Thoracic aorta endothelial cell (primary cell): ENCODE measurements around the gene GAGE12D. TPM values are rescaled to one million over a fixed set of nuclear protein-coding genes. Genes with fewer than 3 reads are reported as not detected.

Source experiments
- small RNA-seq: library from RNA; depleted of rRNA; stranded (forward); fragments of <200 nt; gene quantifications from one replicate; pipeline ENCODE3, GENCODE V24; 2012
- total RNA-seq: library from RNA; depleted of rRNA; stranded (reverse); fragments of >200 nt; gene quantifications from 2 replicates; pipeline ENCODE4 v1.2.3, GENCODE V29; 2012

The GAGE12D gene
- not detected in 2 replicates for total RNA-seq

DNA sequence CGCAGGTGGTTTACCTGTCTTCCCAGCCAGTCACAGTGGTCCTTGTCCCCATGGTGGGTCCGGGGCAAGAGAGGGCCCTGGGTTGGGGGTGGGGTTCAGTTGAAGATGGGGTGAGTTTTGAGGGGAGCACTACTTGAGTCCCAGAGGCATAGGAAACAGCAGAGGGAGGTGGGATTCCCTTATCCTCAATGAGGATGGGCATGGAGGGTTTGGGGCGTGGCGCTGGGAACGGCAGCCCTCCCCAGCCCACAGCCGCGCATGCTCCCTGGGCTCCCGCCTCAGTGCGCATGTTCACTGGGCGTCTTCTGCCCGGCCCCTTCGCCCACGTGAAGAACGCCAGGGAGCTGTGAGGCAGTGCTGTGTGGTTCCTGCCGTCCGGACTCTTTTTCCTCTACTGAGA lies at the start of gene GAGE12D:
Gene GAGE12D (plus strand): TSS at position 301 of the 400 bp plus-strand sequence. CDS start 1,155 bp downstream, outside the sequence.

DNA sequence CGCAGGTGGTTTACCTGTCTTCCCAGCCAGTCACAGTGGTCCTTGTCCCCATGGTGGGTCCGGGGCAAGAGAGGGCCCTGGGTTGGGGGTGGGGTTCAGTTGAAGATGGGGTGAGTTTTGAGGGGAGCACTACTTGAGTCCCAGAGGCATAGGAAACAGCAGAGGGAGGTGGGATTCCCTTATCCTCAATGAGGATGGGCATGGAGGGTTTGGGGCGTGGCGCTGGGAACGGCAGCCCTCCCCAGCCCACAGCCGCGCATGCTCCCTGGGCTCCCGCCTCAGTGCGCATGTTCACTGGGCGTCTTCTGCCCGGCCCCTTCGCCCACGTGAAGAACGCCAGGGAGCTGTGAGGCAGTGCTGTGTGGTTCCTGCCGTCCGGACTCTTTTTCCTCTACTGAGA lies 9.7 kb upstream of the GAGE12D start, which contains the start of gene GAGE12C:
Gene GAGE12C (plus strand): TSS at position 301 of the 400 bp plus-strand sequence. CDS start 1,155 bp downstream, outside the sequence.

DNA sequence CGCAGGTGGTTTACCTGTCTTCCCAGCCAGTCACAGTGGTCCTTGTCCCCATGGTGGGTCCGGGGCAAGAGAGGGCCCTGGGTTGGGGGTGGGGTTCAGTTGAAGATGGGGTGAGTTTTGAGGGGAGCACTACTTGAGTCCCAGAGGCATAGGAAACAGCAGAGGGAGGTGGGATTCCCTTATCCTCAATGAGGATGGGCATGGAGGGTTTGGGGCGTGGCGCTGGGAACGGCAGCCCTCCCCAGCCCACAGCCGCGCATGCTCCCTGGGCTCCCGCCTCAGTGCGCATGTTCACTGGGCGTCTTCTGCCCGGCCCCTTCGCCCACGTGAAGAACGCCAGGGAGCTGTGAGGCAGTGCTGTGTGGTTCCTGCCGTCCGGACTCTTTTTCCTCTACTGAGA lies 9.5 kb downstream of the GAGE12D start, which contains the start of gene GAGE12E:
Gene GAGE12E (plus strand): TSS at position 301 of the 400 bp plus-strand sequence. CDS start 1,155 bp downstream, outside the sequence.

DNA sequence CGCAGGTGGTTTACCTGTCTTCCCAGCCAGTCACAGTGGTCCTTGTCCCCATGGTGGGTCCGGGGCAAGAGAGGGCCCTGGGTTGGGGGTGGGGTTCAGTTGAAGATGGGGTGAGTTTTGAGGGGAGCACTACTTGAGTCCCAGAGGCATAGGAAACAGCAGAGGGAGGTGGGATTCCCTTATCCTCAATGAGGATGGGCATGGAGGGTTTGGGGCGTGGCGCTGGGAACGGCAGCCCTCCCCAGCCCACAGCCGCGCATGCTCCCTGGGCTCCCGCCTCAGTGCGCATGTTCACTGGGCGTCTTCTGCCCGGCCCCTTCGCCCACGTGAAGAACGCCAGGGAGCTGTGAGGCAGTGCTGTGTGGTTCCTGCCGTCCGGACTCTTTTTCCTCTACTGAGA lies 19.0 kb downstream of the GAGE12D start, which contains the start of gene GAGE12F:
Gene GAGE12F (plus strand): TSS at position 301 of the 400 bp plus-strand sequence. CDS start 1,155 bp downstream, outside the sequence.

DNA sequence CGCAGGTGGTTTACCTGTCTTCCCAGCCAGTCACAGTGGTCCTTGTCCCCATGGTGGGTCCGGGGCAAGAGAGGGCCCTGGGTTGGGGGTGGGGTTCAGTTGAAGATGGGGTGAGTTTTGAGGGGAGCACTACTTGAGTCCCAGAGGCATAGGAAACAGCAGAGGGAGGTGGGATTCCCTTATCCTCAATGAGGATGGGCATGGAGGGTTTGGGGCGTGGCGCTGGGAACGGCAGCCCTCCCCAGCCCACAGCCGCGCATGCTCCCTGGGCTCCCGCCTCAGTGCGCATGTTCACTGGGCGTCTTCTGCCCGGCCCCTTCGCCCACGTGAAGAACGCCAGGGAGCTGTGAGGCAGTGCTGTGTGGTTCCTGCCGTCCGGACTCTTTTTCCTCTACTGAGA lies 28.6 kb downstream of the GAGE12D start, which contains the start of gene GAGE12G:
Gene GAGE12G (plus strand): TSS at position 301 of the 400 bp plus-strand sequence. CDS start 1,155 bp downstream, outside the sequence.

DNA sequence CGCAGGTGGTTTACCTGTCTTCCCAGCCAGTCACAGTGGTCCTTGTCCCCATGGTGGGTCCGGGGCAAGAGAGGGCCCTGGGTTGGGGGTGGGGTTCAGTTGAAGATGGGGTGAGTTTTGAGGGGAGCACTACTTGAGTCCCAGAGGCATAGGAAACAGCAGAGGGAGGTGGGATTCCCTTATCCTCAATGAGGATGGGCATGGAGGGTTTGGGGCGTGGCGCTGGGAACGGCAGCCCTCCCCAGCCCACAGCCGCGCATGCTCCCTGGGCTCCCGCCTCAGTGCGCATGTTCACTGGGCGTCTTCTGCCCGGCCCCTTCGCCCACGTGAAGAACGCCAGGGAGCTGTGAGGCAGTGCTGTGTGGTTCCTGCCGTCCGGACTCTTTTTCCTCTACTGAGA lies 38.1 kb downstream of the GAGE12D start, which contains the start of gene GAGE12H:
Gene GAGE12H (plus strand): TSS at position 301 of the 400 bp plus-strand sequence. CDS start 1,155 bp downstream, outside the sequence.

GRCh38 chrX:49589196-49589595 lies 47.7 kb downstream of the GAGE12D start, which contains the start of gene GAGE2A:
TSS of gene GAGE2A (plus strand) at chrX:49589496. CDS start at chrX:49590651, 1,155 bp downstream.

Small RNAs within 50 kb of the gene (small RNA-seq; reads per million reads assigned to genes)
- gene GAGE12B = not detected

Other genes with a start within 250 kb of the GAGE12D start
- gene GAGE10, start 238.1 kb upstream of the GAGE12D start, total RNA-seq = not detected in 2 replicates
- not detected in 2 replicates for gene GAGE12J, start 219.7 kb upstream of the GAGE12D start, total RNA-seq
- gene GAGE13, start 210.2 kb upstream of the GAGE12D start, total RNA-seq = not detected in 2 replicates
- not detected in 2 replicates for gene GAGE12C, start 9.6 kb upstream of the GAGE12D start, total RNA-seq
- gene GAGE12E, start 9.6 kb downstream of the GAGE12D start, total RNA-seq = not detected in 2 replicates
- not detected in 2 replicates for gene GAGE12F, start 19.1 kb downstream of the GAGE12D start, total RNA-seq
- not detected in 2 replicates for gene GAGE12G, start 28.7 kb downstream of the GAGE12D start, total RNA-seq
- gene GAGE12H, start 38.2 kb downstream of the GAGE12D start, total RNA-seq = not detected in 2 replicates
- gene GAGE2A, start 47.8 kb downstream of the GAGE12D start, total RNA-seq = not detected in 2 replicates
- not detected in 2 replicates for gene GAGE1, start 57.3 kb downstream of the GAGE12D start, total RNA-seq
- not detected in 2 replicates for gene PAGE1, start 154.3 kb downstream of the GAGE12D start, total RNA-seq